Epithelial cell of prostate (primary cell): Measurements from ENCODE around the gene BBOF1.
A peak's percentile ranks its signal among the peaks of the same experiment; 100 is the strongest.

ENCODE experiments used
- DNase-seq: peaks from one replicate; pipeline ENCODE4 v3.0.0-alpha.2; 2011; ENCODE audit warnings: low read depth, low spot score
- H3K27ac ChIP-seq: fragments of 450-650 bp; 2 replicates; pipeline ENCODE4 v1.5.1; 2017; ENCODE audit warnings: mild to moderate bottlenecking

Gene BBOF1

DNA sequence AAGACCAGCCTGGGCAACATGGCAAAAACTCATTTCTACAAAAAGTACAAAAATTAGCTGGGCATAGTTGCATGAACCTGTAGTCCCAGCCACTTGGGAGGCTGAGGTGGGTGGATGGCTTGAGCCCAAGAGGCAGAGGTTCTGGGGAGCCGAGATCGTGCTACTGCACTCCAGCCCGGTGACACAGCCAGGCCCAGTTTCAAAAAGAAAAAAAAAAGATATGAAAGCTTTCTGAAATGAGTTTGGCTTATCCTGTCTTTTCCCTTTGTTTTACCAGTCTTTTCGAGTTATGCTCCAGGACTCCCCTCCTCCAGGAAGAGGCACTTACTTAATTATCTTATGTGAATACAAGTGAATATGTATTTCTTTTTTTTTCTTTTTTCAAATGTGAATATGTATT lies 3.2 kb downstream of the BBOF1 start:
- no peak for DNase-seq
- H3K27ac ChIP-seq: no peak overlapping the region

DNA sequence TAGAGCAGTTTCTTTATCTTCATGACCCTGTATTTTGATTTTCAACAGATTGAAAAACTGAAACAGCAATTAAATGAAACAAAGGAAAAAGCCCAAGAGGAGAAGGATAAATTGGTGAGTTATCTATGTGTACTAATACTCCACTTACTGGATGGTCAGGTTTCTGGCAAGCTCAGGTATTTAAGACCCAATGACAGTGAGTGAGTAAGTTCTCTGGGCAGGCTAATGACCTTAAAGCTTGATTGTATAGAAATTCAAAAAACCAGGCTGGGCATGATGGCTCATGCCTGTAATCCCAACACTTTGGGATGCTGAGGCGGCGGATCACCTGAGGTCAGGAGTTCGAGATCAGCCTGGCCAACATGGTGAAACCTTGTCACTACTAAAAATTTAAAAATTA lies 10.0 kb downstream of the BBOF1 start:
- H3K27ac ChIP-seq: peak overlapping the region; percentile 8
- DNase-seq: peak; percentile 44

- DNase-seq: no peak
- no peak overlapping the region for H3K27ac ChIP-seq
Observed at GRCh38 chr14:74034572-74034971, 15.4 kb downstream of the BBOF1 start.

- DNase-seq: no peak
- no peak overlapping the region for H3K27ac ChIP-seq
Observed at GRCh38 chr14:74035556-74035955, 16.4 kb downstream of the BBOF1 start.

GRCh38 chr14:74038020-74038859 lies 19.1 kb downstream of the BBOF1 start:
- no peak for DNase-seq
- no peak overlapping the region for H3K27ac ChIP-seq

GRCh38 chr14:74042296-74042695 lies 23.1 kb downstream of the BBOF1 start:
- no peak overlapping the region for H3K27ac ChIP-seq
- no peak for DNase-seq

GRCh38 chr14:74045522-74045921 lies 26.4 kb downstream of the BBOF1 start:
- DNase-seq: no peak
- no peak overlapping the region for H3K27ac ChIP-seq

- DNase-seq: no peak
- H3K27ac ChIP-seq: peak overlapping the region; percentile 85
Observed at GRCh38 chr14:74048281-74048680, 29.1 kb downstream of the BBOF1 start.

DNA sequence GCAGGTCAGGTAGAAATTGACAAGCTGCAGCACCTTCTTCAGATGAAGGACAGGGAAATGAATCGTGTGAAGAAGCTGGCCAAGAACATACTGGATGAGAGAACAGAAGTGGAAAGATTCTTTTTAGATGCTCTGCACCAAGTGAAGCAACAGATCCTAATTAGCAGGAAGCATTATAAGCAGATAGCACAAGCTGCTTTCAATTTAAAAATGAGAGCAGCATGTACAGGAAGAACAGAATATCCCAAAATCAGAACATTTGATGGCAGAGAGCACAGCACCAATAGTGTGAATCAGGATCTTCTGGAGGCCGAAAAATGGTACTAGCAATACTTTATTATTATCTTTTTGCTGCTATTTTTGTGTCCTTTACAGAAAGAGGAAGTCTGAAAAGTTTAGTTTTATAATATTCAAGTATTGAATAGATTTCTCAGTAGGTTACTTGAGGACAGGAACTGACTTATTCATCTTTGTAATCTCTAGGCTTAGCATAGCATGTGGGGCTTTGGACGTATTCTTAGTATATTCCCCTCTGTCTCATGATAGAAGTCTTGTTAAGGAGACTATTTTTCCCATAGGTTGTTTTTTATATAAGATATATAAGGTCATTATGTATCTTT lies 30.8 kb downstream of the BBOF1 start:
- DNase-seq: no peak

GRCh38 chr14:74062809-74063150 lies 43.6 kb downstream of the BBOF1 start:
- peak overlapping the region; percentile 75 for H3K27ac ChIP-seq
- DNase-seq: no peak

More for the DNA sequence above, 30.8 kb downstream of the BBOF1 start:
- H3K27ac ChIP-seq: no peak overlapping the region

GRCh38 chr14:74064426-74064825 lies 45.3 kb downstream of the BBOF1 start:
- no peak for DNase-seq
- no peak overlapping the region for H3K27ac ChIP-seq

DNA sequence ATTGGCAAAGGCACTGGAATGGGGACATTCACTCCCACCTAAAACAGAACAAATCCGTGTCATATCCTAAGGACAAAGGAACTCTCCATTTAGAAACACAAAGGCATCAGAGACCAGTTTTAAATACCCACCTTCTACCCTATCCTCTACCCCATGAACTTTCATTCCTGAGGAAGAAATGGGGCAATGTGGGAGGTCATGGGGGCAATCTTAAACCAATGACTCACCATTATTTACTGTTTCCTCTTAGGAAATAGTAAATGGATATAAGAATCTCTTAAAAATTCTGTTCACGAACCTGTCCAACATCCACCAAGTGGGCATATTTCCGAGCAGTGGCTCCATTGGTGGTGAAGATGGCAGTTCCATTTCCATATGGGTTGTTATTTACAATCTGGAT lies 45.7 kb downstream of the BBOF1 start:
- no peak for DNase-seq
- H3K27ac ChIP-seq: no peak overlapping the region

DNA sequence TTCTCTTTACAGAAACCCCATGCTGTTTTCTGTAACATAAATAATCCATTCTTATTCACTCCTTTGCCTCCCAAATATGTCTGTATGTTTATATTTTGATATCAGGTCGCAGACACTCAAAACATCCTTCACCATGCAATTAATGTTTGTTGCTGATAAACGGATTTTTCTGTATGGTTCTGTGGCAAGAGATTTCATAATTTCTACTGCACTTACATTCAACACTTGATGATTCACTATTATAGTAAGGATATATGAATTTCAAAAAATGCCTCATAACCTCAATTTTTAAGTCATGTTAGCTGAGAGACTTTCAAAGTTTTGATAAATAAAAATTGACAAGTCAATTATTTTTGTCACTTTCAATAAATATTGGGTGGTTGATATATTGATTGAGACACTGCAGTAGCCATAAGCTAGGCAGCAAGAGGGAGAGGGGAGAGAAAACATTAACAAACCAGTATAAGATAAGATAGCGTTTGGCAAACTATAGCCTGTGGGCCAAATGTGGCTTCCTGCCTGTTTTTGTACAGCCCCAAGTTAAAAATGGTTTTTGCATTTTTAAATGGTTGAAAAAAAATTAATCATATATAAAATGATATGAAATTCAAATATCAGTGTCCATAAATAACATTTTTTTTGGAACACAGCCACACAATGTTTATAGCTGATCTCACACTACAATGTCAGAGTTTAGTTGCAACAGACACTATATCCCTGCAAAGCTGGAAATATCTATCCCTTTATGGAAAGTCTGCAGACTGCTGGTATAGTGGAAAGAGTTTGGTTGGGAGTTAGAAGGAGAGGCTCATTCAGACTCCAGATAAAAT lies 46.8 kb downstream of the BBOF1 start:
- no peak overlapping the region for H3K27ac ChIP-seq
- no peak for DNase-seq

- H3K27ac ChIP-seq: no peak overlapping the region
- no peak for DNase-seq
Observed at GRCh38 chr14:74077401-74077800, 58.3 kb downstream of the BBOF1 start.

- DNase-seq: no peak
- no peak overlapping the region for H3K27ac ChIP-seq
Observed at GRCh38 chr14:74080820-74081460, 61.8 kb downstream of the BBOF1 start.

DNA sequence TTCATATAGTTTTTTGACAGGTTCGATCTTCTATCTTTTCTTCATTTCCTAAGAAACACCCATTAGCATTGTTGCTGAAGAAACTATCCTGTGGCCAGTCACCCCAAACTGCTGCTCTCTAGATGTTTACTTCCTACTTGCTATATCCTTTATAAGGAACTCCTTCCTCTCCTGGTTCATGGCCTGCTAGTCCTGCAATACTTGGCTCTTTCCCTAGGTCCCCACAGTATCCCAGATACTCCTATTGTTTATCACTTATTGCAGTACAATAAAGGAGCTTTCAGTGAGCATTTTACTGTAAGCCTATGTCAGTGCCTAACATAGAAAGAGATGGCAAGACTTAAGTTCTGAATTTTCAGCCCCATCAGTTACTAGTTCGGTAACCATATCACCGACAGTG lies 62.3 kb downstream of the BBOF1 start:
- DNase-seq: no peak

GRCh38 chr14:74083161-74083560 lies 64.0 kb downstream of the BBOF1 start:
- no peak for DNase-seq
- H3K27ac ChIP-seq: no peak overlapping the region

More for the DNA sequence above, 62.3 kb downstream of the BBOF1 start:
- no peak overlapping the region for H3K27ac ChIP-seq

DNA sequence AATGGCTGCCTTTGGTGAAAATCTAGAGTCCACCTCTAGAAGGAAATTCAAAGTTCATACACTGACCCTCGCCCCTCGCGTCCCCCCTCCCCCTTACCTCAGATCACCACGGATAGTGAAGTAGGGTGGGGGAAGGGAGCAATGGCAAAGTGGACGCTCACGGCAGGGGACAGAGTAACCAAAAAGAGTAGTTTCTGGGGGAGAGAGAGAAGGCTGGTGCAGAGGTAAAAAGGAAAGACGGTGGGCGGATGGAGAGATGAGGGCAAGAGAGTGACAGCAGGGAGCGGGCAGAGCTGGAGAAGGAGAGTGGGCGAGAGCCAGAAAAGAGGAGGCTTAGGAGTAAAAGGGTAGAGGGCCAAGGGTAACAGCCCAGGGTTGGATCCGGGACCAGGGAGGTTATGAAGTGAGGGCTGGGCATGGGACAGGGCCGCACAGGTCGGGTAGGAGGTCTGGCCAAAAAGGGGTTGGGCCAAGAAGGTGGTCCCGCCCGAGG lies 64.7 kb downstream of the BBOF1 start:
- no peak for DNase-seq
- H3K27ac ChIP-seq: no peak overlapping the region

- H3K27ac ChIP-seq: peak within 1 kb of the TSS; percentile 43
- DNase-seq: peak; percentile 100
Observed at GRCh38 chr14:74084277-74085046, 65.3 kb downstream of the BBOF1 start, which contains the start of the genes ALDH6A1 and LIN52. Gene ALDH6A1, minus strand, starts transcription at chr14:74084453. Its CDS starts 59 bp downstream, at chr14:74084394. Gene LIN52, plus strand, starts transcription at chr14:74084956. Its CDS starts 19 bp downstream, at chr14:74084975.
